ENCODE measurements around the gene PRSS50.

DNA sequence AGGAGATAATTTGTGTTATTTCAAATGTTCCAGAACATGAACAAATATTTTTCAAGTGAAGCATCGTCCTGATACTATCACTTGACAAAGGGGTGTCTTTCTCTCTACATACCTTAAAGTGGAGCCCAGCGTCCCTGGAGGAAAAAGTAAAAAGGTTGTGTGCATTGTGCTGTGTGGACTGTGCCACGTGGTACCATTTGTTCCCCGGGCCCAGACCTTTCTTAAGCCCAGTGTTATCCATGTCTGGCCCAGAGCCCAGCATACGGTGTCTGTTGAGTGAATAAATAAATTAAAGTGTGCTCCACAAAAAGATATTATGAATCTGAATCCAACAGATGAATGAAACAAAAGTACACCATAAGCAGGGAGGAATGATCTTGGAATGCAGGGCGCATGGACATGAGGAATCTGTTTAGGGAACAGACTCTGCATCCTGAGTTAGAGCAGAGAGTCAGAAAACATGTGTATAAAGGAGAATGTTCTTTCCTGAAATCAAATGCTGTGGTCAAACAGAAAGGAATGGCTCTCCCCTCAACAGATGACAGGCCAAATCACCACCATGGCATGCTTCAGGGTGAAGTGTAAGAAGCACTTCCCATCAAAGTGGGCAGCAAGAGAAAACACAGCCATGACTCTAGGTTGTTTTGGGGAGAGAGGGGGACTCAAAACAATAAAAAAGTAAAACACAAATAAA lies 8.1 kb upstream of the PRSS50 start:
- TF ChIP-seq, protein P1, sequence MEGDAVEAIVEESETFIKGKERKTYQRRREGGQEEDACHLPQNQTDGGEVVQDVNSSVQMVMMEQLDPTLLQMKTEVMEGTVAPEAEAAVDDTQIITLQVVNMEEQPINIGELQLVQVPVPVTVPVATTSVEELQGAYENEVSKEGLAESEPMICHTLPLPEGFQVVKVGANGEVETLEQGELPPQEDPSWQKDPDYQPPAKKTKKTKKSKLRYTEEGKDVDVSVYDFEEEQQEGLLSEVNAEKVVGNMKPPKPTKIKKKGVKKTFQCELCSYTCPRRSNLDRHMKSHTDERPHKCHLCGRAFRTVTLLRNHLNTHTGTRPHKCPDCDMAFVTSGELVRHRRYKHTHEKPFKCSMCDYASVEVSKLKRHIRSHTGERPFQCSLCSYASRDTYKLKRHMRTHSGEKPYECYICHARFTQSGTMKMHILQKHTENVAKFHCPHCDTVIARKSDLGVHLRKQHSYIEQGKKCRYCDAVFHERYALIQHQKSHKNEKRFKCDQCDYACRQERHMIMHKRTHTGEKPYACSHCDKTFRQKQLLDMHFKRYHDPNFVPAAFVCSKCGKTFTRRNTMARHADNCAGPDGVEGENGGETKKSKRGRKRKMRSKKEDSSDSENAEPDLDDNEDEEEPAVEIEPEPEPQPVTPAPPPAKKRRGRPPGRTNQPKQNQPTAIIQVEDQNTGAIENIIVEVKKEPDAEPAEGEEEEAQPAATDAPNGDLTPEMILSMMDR (IDR thresholded peaks at IDR 0.05 in 2 of 3, conservative IDR thresholded peaks at IDR 0.05 in 1 of 3; ENCODE audit: borderline replicate concordance in 1 of 3, insufficient read depth in 1 of 3, low read depth in 2 of 3, low read length in 2 of 3), result no peak
- no peak for TF ChIP-seq POLR2A (IDR thresholded peaks at IDR 0.05; ENCODE audit: borderline replicate concordance, extremely low read depth, insufficient read depth, insufficient read length)
- TF ChIP-seq, protein P2, sequence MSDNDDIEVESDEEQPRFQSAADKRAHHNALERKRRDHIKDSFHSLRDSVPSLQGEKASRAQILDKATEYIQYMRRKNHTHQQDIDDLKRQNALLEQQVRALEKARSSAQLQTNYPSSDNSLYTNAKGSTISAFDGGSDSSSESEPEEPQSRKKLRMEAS (IDR thresholded peaks at IDR 0.05), result no peak
- TF ChIP-seq, protein P3, sequence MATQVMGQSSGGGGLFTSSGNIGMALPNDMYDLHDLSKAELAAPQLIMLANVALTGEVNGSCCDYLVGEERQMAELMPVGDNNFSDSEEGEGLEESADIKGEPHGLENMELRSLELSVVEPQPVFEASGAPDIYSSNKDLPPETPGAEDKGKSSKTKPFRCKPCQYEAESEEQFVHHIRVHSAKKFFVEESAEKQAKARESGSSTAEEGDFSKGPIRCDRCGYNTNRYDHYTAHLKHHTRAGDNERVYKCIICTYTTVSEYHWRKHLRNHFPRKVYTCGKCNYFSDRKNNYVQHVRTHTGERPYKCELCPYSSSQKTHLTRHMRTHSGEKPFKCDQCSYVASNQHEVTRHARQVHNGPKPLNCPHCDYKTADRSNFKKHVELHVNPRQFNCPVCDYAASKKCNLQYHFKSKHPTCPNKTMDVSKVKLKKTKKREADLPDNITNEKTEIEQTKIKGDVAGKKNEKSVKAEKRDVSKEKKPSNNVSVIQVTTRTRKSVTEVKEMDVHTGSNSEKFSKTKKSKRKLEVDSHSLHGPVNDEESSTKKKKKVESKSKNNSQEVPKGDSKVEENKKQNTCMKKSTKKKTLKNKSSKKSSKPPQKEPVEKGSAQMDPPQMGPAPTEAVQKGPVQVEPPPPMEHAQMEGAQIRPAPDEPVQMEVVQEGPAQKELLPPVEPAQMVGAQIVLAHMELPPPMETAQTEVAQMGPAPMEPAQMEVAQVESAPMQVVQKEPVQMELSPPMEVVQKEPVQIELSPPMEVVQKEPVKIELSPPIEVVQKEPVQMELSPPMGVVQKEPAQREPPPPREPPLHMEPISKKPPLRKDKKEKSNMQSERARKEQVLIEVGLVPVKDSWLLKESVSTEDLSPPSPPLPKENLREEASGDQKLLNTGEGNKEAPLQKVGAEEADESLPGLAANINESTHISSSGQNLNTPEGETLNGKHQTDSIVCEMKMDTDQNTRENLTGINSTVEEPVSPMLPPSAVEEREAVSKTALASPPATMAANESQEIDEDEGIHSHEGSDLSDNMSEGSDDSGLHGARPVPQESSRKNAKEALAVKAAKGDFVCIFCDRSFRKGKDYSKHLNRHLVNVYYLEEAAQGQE (IDR thresholded peaks at IDR 0.05; ENCODE audit: low read depth), result no peak
- TF ChIP-seq SP1 (IDR thresholded peaks at IDR 0.05; ENCODE audit: low read depth), result no peak
- TF ChIP-seq EZH2 (IDR thresholded peaks at IDR 0.05), result no peak
- no peak for TF ChIP-seq ZNF274 (IDR thresholded peaks at IDR 0.05; ENCODE audit: low read depth, low read length)
- no peak for TF ChIP-seq ZFX (IDR thresholded peaks at IDR 0.05)
- TF ChIP-seq EGR1 (IDR thresholded peaks at IDR 0.05; ENCODE audit: low read depth), result no peak
- TF ChIP-seq JUND (IDR thresholded peaks at IDR 0.05), result no peak
